ENCODE results near the gene KTI12.

KTI12 gene

DNA sequence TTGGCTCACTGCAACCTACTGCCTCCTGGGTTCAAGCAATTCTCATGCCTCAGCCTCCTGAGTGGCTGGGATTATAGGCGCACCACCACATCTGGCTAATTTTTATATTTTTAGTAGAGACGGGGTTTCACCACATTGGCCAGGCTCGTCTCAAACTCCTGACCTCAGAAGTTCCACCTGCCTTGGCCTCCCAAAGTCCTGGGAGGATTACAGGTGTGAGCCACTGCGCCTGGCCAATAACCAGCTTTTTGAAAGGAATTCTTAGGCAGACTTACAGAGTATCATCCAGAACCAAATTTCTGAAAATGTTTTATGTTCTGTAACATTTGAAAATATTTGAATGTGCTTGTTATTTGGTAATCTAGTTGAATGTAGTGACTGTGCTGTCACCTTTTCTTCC is 37.1 kb upstream of the KTI12 start:
- H3K4me2 ChIP-seq (ENCODE audit: low read depth, low read length, poor library complexity, severe bottlenecking), result no peak overlapping the region
- H4K20me1 ChIP-seq (ENCODE audit: low read depth, low read length), result peaks cover 7% of the 10 kb centered on the region; the same call in 1 of the 2 replicates
- no peak overlapping the region for H3K9ac ChIP-seq (ENCODE audit: low read length)
- no peak overlapping the region for H3K4me3 ChIP-seq (ENCODE audit: insufficient read depth, low read length, poor library complexity, severe bottlenecking)
- no peak overlapping the region for H3K27ac ChIP-seq (ENCODE audit: low read depth, low read length)
- H3K27me3 ChIP-seq (ENCODE audit: low read length), result no peaks in the 10 kb centered on the region
- H2AFZ ChIP-seq (ENCODE audit: low read depth, low read length, severe bottlenecking), result no peak overlapping the region
- H3K9me3 ChIP-seq (ENCODE audit: insufficient read depth, low read length), result no peaks in the 10 kb centered on the region
- peaks cover 13% of the 10 kb centered on the region; the same call in 1 of the 2 replicates for H3K36me3 ChIP-seq (ENCODE audit: low read length)
- peaks cover 63% of the 10 kb centered on the region for H3K79me2 ChIP-seq (ENCODE audit: insufficient read depth, low read length)
- no peak for TF ChIP-seq EZH2phosphoT487 (conservative IDR thresholded peaks at IDR 0.05; ENCODE audit: low read length)
- TF ChIP-seq, protein P1, sequence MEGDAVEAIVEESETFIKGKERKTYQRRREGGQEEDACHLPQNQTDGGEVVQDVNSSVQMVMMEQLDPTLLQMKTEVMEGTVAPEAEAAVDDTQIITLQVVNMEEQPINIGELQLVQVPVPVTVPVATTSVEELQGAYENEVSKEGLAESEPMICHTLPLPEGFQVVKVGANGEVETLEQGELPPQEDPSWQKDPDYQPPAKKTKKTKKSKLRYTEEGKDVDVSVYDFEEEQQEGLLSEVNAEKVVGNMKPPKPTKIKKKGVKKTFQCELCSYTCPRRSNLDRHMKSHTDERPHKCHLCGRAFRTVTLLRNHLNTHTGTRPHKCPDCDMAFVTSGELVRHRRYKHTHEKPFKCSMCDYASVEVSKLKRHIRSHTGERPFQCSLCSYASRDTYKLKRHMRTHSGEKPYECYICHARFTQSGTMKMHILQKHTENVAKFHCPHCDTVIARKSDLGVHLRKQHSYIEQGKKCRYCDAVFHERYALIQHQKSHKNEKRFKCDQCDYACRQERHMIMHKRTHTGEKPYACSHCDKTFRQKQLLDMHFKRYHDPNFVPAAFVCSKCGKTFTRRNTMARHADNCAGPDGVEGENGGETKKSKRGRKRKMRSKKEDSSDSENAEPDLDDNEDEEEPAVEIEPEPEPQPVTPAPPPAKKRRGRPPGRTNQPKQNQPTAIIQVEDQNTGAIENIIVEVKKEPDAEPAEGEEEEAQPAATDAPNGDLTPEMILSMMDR (IDR thresholded peaks at IDR 0.05; ENCODE audit: insufficient read depth, low read length, poor library complexity, severe bottlenecking), result no peak
- H3F3A ChIP-seq (ENCODE audit: insufficient read depth), result peaks cover 2% of the 10 kb centered on the region
- H3K9me2 ChIP-seq (replicated peaks; ENCODE audit: insufficient read depth, low read length), result no peaks in the 10 kb centered on the region

DNA sequence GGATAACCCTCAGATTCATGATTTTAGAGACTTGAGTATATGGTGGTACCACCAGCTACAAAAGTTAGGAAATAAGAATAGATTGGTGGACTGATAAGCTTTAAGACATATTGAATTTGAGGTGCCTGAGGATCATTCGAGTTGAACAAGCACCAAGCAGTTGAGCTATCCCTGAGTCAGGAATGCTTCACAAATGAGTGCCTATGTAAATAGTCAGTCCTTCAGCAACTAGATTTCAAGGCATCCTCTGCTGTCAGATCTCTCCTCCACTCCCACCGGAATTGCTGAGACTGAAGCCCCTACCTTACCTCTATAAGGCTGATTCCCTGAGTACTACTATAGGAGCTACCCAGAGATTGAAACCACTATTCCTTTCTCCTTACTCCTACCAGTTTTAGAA is 29.6 kb upstream of the KTI12 start:
- Histone ChIP-seq H2AFZ (ENCODE audit: low read depth, low read length, severe bottlenecking) (no peak overlapping the region), H3K27me3 (ENCODE audit: low read length) (no peaks in the 10 kb centered on the region), H3K79me2 (ENCODE audit: insufficient read depth, low read length) (peaks cover 64% of the 10 kb centered on the region), H4K20me1 (ENCODE audit: low read depth, low read length) (no peaks in the 10 kb centered on the region), H3K4me3 (ENCODE audit: insufficient read depth, low read length, poor library complexity, severe bottlenecking) (no peak overlapping the region), H3F3A (ENCODE audit: insufficient read depth) (peaks cover 5% of the 10 kb centered on the region), H3K9ac (ENCODE audit: low read length) (no peak overlapping the region), H3K4me2 (ENCODE audit: low read depth, low read length, poor library complexity, severe bottlenecking) (no peak overlapping the region), H3K36me3 (ENCODE audit: low read length) (peaks cover 33% of the 10 kb centered on the region; the same call in 1 of the 2 replicates), H3K9me2 (replicated peaks; ENCODE audit: insufficient read depth, low read length) (no peaks in the 10 kb centered on the region), H3K9me3 (ENCODE audit: insufficient read depth, low read length) (no peaks in the 10 kb centered on the region), H3K27ac (ENCODE audit: low read depth, low read length) (no peak overlapping the region)
- TF ChIP-seq, protein P1 (IDR thresholded peaks at IDR 0.05; ENCODE audit: insufficient read depth, low read length, poor library complexity, severe bottlenecking), result no peak
- no peak for TF ChIP-seq EZH2phosphoT487 (conservative IDR thresholded peaks at IDR 0.05; ENCODE audit: low read length)

GRCh38 chr1:52060822-52061221 is 27.2 kb upstream of the KTI12 start:
- Histone ChIP-seq H3K36me3 (ENCODE audit: low read length) (peaks cover 25% of the 10 kb centered on the region; the same call in 1 of the 2 replicates), H3K4me2 (ENCODE audit: low read depth, low read length, poor library complexity, severe bottlenecking) (no peak overlapping the region), H3K4me3 (ENCODE audit: insufficient read depth, low read length, poor library complexity, severe bottlenecking) (no peak overlapping the region), H3K27me3 (ENCODE audit: low read length) (no peaks in the 10 kb centered on the region), H3K9ac (ENCODE audit: low read length) (no peak overlapping the region), H3K79me2 (ENCODE audit: insufficient read depth, low read length) (peaks cover 69% of the 10 kb centered on the region), H3K9me3 (ENCODE audit: insufficient read depth, low read length) (no peaks in the 10 kb centered on the region), H3F3A (ENCODE audit: insufficient read depth) (peaks cover 5% of the 10 kb centered on the region), H3K27ac (ENCODE audit: low read depth, low read length) (no peak overlapping the region), H4K20me1 (ENCODE audit: low read depth, low read length) (peaks cover 3% of the 10 kb centered on the region; the same call in 1 of the 2 replicates), H3K9me2 (replicated peaks; ENCODE audit: insufficient read depth, low read length) (no peaks in the 10 kb centered on the region), H2AFZ (ENCODE audit: low read depth, low read length, severe bottlenecking) (no peak overlapping the region)
- TF ChIP-seq, protein P1 (IDR thresholded peaks at IDR 0.05; ENCODE audit: insufficient read depth, low read length, poor library complexity, severe bottlenecking), result no peak
- TF ChIP-seq EZH2phosphoT487 (conservative IDR thresholded peaks at IDR 0.05; ENCODE audit: low read length), result no peak

Data from SU-DHL-6 (cell line).